CD14-positive monocyte (primary cell): ENCODE results near the gene ENDOV. TPM values are rescaled to one million over a fixed set of nuclear protein-coding genes. Genes with fewer than 3 reads are reported as not detected.
"Not testable (repeated sequence)": the region's sequence is repeated elsewhere in the genome, so short reads cannot be mapped to it uniquely, and the experiment has no call there.

ENCODE experiments used
- DNase-seq, 3 donors: peaks; one replicate each; pipeline ENCODE4 v3.0.0-alpha.2; 2011 to 2022
- H2AFZ ChIP-seq: 2 replicates; pipeline ENCODE4 v1.6.0; 2012; ENCODE audit warnings: mild to moderate bottlenecking, low read depth, low read length, inconsistent platforms; ENCODE audit not compliant: insufficient read depth, poor library complexity, severe bottlenecking
- H3K27ac ChIP-seq, 2 donors: 1 replicate in 1 of 2; 2 replicates in 1 of 2; pipeline ENCODE4 v1.5.1; 2012 to 2013; ENCODE audit warnings: low read length in 2 of 2, control low read depth in 1 of 2, inconsistent platforms in 1 of 2, low read depth in 1 of 2, mild to moderate bottlenecking in 1 of 2
- H3K27me3 ChIP-seq, 2 donors: one replicate each; pipeline versions ENCODE4 v1.6.0 to v1.6.1; 2011 to 2013; ENCODE audit warnings: low read length in 2 of 2; ENCODE audit not compliant: control insufficient read depth in 2 of 2, insufficient read depth in 2 of 2
- H3K36me3 ChIP-seq, 2 donors: replicated peaks in 1 of 2; 1 replicate in 1 of 2; 2 replicates in 1 of 2; pipeline versions ENCODE4 v1.5.1 to v1.6.1; 2012 to 2013; ENCODE audit warnings: low read length in 2 of 2, control low read depth in 1 of 2, inconsistent platforms in 1 of 2, mild to moderate bottlenecking in 1 of 2; ENCODE audit not compliant: insufficient read depth in 2 of 2, control insufficient read depth in 1 of 2
- H3K4me1 ChIP-seq, 2 donors: 1 replicate in 1 of 2; 2 replicates in 1 of 2; pipeline versions ENCODE4 v1.5.1 to v1.6.1; 2012 to 2013; ENCODE audit warnings: low read length in 2 of 2, control low read depth in 1 of 2, inconsistent platforms in 1 of 2, mild to moderate bottlenecking in 1 of 2, moderate library complexity in 1 of 2; ENCODE audit not compliant: insufficient read depth in 2 of 2, control insufficient read depth in 1 of 2
- H3K4me2 ChIP-seq: replicated peaks from 2 replicates; pipeline ENCODE3; 2012; ENCODE audit warnings: low read length, moderate library complexity, mild to moderate bottlenecking; ENCODE audit not compliant: poor library complexity, severe bottlenecking; ENCODE audit errors: extremely low read depth
- H3K4me3 ChIP-seq, 3 experiments: fragments of 200-600 bp in 1 of 3; sonication (generic) in 1 of 3; replicated peaks in 1 of 3; 1 replicate in 2 of 3; 2 replicates in 1 of 3; pipeline ENCODE4 v1.5.1; 2011 to 2013; ENCODE audit warnings: low read length in 3 of 3, mild to moderate bottlenecking in 3 of 3, control low read depth in 2 of 3, low read depth in 2 of 3, inconsistent platforms in 1 of 3, moderate library complexity in 1 of 3
- H3K79me2 ChIP-seq: 2 replicates; pipeline ENCODE4 v1.6.0; 2012; ENCODE audit warnings: mild to moderate bottlenecking, control low read depth, inconsistent platforms, low read length, moderate library complexity; ENCODE audit not compliant: insufficient read depth
- H3K9ac ChIP-seq: 2 replicates; pipeline ENCODE4 v1.6.0; 2017; ENCODE audit warnings: low read length, mild to moderate bottlenecking; ENCODE audit not compliant: insufficient read depth, poor library complexity, severe bottlenecking
- H3K9me3 ChIP-seq, 2 donors: replicated peaks in 1 of 2; 1 replicate in 1 of 2; 2 replicates in 1 of 2; pipeline versions ENCODE4 v1.5.1 to v1.6.1; 2012 to 2013; ENCODE audit warnings: low read length in 2 of 2, control low read depth in 1 of 2; ENCODE audit not compliant: control insufficient read depth in 1 of 2, insufficient read depth in 1 of 2
- H4K20me1 ChIP-seq: 2 replicates; pipeline ENCODE4 v1.6.0; 2012; ENCODE audit warnings: mild to moderate bottlenecking, low read length, control low read depth, moderate library complexity; ENCODE audit not compliant: insufficient read depth
- H3K27ac Mint-ChIP-seq, 7 donors: one replicate each; pipeline ENCODE4 v1.8.0; 2020; ENCODE audit warnings: mild to moderate bottlenecking in 7 of 7, mixed read lengths in 7 of 7, moderate library complexity in 6 of 7, inconsistent platforms in 2 of 7
- H3K27me3 Mint-ChIP-seq, 3 donors: one replicate each; pipeline ENCODE4 v1.8.0; 2021 to 2022; ENCODE audit warnings: low read depth in 3 of 3, mild to moderate bottlenecking in 3 of 3, mixed read lengths in 3 of 3, moderate library complexity in 3 of 3, inconsistent platforms in 1 of 3
- H3K36me3 Mint-ChIP-seq, 2 donors: one replicate each; pipeline ENCODE4 v1.8.0; 2020; ENCODE audit warnings: mixed read lengths in 2 of 2, inconsistent platforms in 1 of 2, mild to moderate bottlenecking in 1 of 2
- H3K4me1 Mint-ChIP-seq: one replicate; pipeline ENCODE4 v1.8.0; 2020; ENCODE audit warnings: mild to moderate bottlenecking, mixed read lengths
- H3K4me3 Mint-ChIP-seq, 2 donors: one replicate each; pipeline ENCODE4 v1.8.0; 2020; ENCODE audit warnings: mild to moderate bottlenecking in 2 of 2, mixed read lengths in 2 of 2, moderate library complexity in 1 of 2
- H3K9me3 Mint-ChIP-seq, 7 donors: one replicate each; pipeline ENCODE4 v1.8.0; 2020 to 2022; ENCODE audit warnings: mixed read lengths in 7 of 7, mild to moderate bottlenecking in 6 of 7, moderate library complexity in 6 of 7, inconsistent platforms in 2 of 7
- CTCF ChIP-seq: fragments of 200-600 bp; IDR thresholded peaks from one replicate; pipeline ENCODE4 v1.8.0; 2022; ENCODE audit warnings: antibody characterized with exemption, mild to moderate bottlenecking
- WGBS: methylation state at CpG from one replicate; pipeline ENCODE4 v1.1.5; 2013; ENCODE audit warnings: missing lambda C conversion rate; ENCODE audit not compliant: insufficient coverage; 5-methylcytosine and 5-hydroxymethylcytosine counted together
- intact Hi-C, 2 donors: fragments of 100-400 bp; cut with micrococcal nuclease; formaldehyde crosslinking; loops; one replicate each; pipeline versions ENCODE4 v1.15.0 to v1.15.1; 2023
- polyA plus RNA-seq, 3 donors: library from polyadenylated mRNA; depleted of rRNA in 1 of 3; unstranded in 2 of 3; stranded (reverse) in 1 of 3; fragments of 300-500 nt in 2 of 3; fragments of >200 nt in 1 of 3; fragmentation: Illumina TruSeq in 2 of 3; gene quantifications; 1 replicate in 2 of 3; 2 replicates in 1 of 3; pipeline ENCODE4 v1.2.3, GENCODE V29; 2012 to 2021

The ENDOV gene
- polyA plus RNA-seq, 3 donors = 10.4 to 15.7 (median 13.3) TPM

GRCh38 chr17:80406146-80406545, 8.8 kb upstream of the ENDOV start:
- H2AFZ ChIP-seq = no peak overlapping the region
- H3K27ac ChIP-seq = no peak overlapping the region
- no peak overlapping the region for H3K4me3 ChIP-seq
- Mint-ChIP-seq H3K27me3 (peaks cover 6 to 18% (median 6%) of the 10 kb centered on the region in 3 donors), H3K4me1 (no peaks in the 10 kb centered on the region), H3K36me3 (no peaks in the 10 kb centered on the region), H3K9me3 (no peaks in the 10 kb centered on the region), H3K27ac (no peak overlapping the region), H3K4me3 (no peak overlapping the region)
- H3K4me2 ChIP-seq = no peak overlapping the region
- H3K79me2 ChIP-seq = no peaks in the 10 kb centered on the region
- intact Hi-C loops = no loop called here
- peaks cover 5 to 6% of the 10 kb centered on the region in 2 donors for H3K27me3 ChIP-seq
- no peaks in the 10 kb centered on the region for H4K20me1 ChIP-seq
- H3K9me3 ChIP-seq = no peaks in the 10 kb centered on the region
- no peaks in the 10 kb centered on the region for H3K4me1 ChIP-seq
- H3K36me3 ChIP-seq = no peaks in the 10 kb centered on the region
- no peak for DNase-seq
- no peak overlapping the region for H3K9ac ChIP-seq
- 95% methylated on average over 8 of the region's 8 CpGs for WGBS
- no peak for TF ChIP-seq CTCF

- H4K20me1 ChIP-seq, H3K36me3 Mint-ChIP-seq, H3K79me2 ChIP-seq, H2AFZ ChIP-seq, intact Hi-C loops, H3K4me3 Mint-ChIP-seq, H3K4me1 ChIP-seq, H3K27ac ChIP-seq, DNase-seq, H3K4me1 Mint-ChIP-seq, H3K4me2 ChIP-seq, H3K9me3 Mint-ChIP-seq, H3K36me3 ChIP-seq, H3K27ac Mint-ChIP-seq, H3K9ac ChIP-seq, H3K4me3 ChIP-seq, H3K9me3 ChIP-seq: not testable (repeated sequence)
- WGBS = 86% methylated on average over 2 of the region's 5 CpGs
- H3K27me3 Mint-ChIP-seq = peaks cover 7 to 24% (median 14%) of the 10 kb centered on the region in 3 donors
- peaks cover 5 to 19% of the 10 kb centered on the region in 2 donors for H3K27me3 ChIP-seq
Observed at GRCh38 chr17:80407917-80408316, 7.0 kb upstream of the ENDOV start.
